Measurements from ENCODE around the gene C1QTNF4. TPM values are rescaled to one million over a fixed set of nuclear protein-coding genes. Genes with fewer than 3 reads are reported as not detected.
A peak's percentile ranks its signal among the peaks of the same experiment; 100 is the strongest.

Gene C1QTNF4
- total and polyA plus RNA-seq, 2 of the 13 experiments (the other 11 are each of a cell fraction or from before 2014, with no cell fraction given) = not detected

GRCh38 chr11:47552056-47552565 lies 42.1 kb downstream of the C1QTNF4 start (continued):
- TF ChIP-seq ZNF639 (CRISPR knock-in tag; conservative IDR thresholded peaks at IDR 0.05) = no peak
- no peak for TF ChIP-seq ZNF570 (CRISPR knock-in tag; IDR thresholded peaks at IDR 0.05; ENCODE audit: borderline replicate concordance)
- no peak for TF ChIP-seq CHCHD3 (CRISPR knock-in tag; IDR thresholded peaks at IDR 0.05)
- TF ChIP-seq ZNF331 (CRISPR knock-in tag; IDR thresholded peaks at IDR 0.05) = no peak
- no peak for TF ChIP-seq ZBTB42 (CRISPR knock-in tag; IDR thresholded peaks at IDR 0.05)
- 0 out of 2 replicates have a peak, but pooled peaks have one; percentile 42 for TF ChIP-seq KDM4B (CRISPR knock-in tag; IDR thresholded peaks at IDR 0.05)
- TF ChIP-seq ZSCAN21 (CRISPR knock-in tag; IDR thresholded peaks at IDR 0.05; ENCODE audit: borderline replicate concordance) = no peak
- no peak; the same call in 1 of the 2 replicates for TF ChIP-seq MYC (CRISPR knock-in tag; IDR thresholded peaks at IDR 0.05; ENCODE audit: borderline replicate concordance)
- TF ChIP-seq ZNF777 (CRISPR knock-in tag; IDR thresholded peaks at IDR 0.05) = no peak
- TF ChIP-seq HOXA9 (CRISPR knock-in tag; IDR thresholded peaks at IDR 0.05; ENCODE audit: borderline replicate concordance) = no peak
- no peak for TF ChIP-seq HNF4A (CRISPR knock-in tag; IDR thresholded peaks at IDR 0.05)
- TF ChIP-seq FOXP4 (CRISPR knock-in tag; IDR thresholded peaks at IDR 0.05) = no peak
- TF ChIP-seq DMTF1 (CRISPR knock-in tag; IDR thresholded peaks at IDR 0.05) = no peak
- TF ChIP-seq HNRNPH1 (optimal IDR thresholded peaks at IDR 0.05; ENCODE audit: low read depth, low read length) = no peak
- no peak for TF ChIP-seq SAFB2 (CRISPR knock-in tag; IDR thresholded peaks at IDR 0.05; ENCODE audit: borderline replicate concordance, low read depth)
- TF ChIP-seq ZNF704 (CRISPR knock-in tag; IDR thresholded peaks at IDR 0.05; ENCODE audit: borderline replicate concordance) = no peak; the same call in 1 of the 2 replicates
- TF ChIP-seq PHB2 (IDR thresholded peaks at IDR 0.05; ENCODE audit: partially characterized antibody) = no peak
- no peak for TF ChIP-seq SRSF4 (IDR thresholded peaks at IDR 0.05; ENCODE audit: low read depth, low read length, poor library complexity, severe bottlenecking)
- TF ChIP-seq ZBTB26 (CRISPR knock-in tag; IDR thresholded peaks at IDR 0.05; ENCODE audit: borderline replicate concordance) = peak; percentile 61; the same call in 1 of the 2 replicates
- TF ChIP-seq GRHL1 (CRISPR knock-in tag; conservative IDR thresholded peaks at IDR 0.05) = no peak
